Choroid plexus epithelial cell (primary cell): Measurements from ENCODE around the gene GFER.

Experiments used
- DNase-seq: peaks from one replicate; pipeline ENCODE4 v3.0.0-alpha.2; 2010; ENCODE audit warnings: low read depth
- H3K4me3 ChIP-seq: 2 replicates; pipeline ENCODE4 v1.5.1; 2011; ENCODE audit warnings: low read depth, mild to moderate bottlenecking, control low read depth, low read length, moderate library complexity
- CTCF ChIP-seq: conservative IDR thresholded peaks from 2 replicates; pipeline ENCODE4 v1.5.1; 2011; ENCODE audit warnings: low read depth, mild to moderate bottlenecking, control low read depth, inconsistent platforms, low read length, moderate library complexity

Gene GFER

GRCh38 chr16:2015117-2015946 is 31.3 kb downstream of the GFER start:
- H3K4me3 ChIP-seq: no peak overlapping the region
- no peak for DNase-seq
- no peak for TF ChIP-seq CTCF

- no peak overlapping the region for H3K4me3 ChIP-seq
- TF ChIP-seq CTCF: no peak
- DNase-seq: no peak
Measured at GRCh38 chr16:2015947-2016208, 31.9 kb downstream of the GFER start.

GRCh38 chr16:2016407-2016922 is 32.5 kb downstream of the GFER start:
- no peak for DNase-seq
- no peak overlapping the region for H3K4me3 ChIP-seq
- peak; percentile 63 for TF ChIP-seq CTCF

- peak within 1 kb of the TSS; percentile 17 for H3K4me3 ChIP-seq
- no peak for TF ChIP-seq CTCF
- no peak for DNase-seq
Measured at GRCh38 chr16:2019518-2019920, 35.5 kb downstream of the GFER start, which contains the start of gene NPW. TSS of gene NPW (plus strand) at chr16:2019785.

GRCh38 chr16:2019921-2020831 is 36.2 kb downstream of the GFER start:
- H3K4me3 ChIP-seq: peak overlapping the region; percentile 17
- no peak for TF ChIP-seq CTCF
- no peak for DNase-seq

GRCh38 chr16:2022723-2023091 is 38.7 kb downstream of the GFER start:
- peak; percentile 46 for DNase-seq
- peak overlapping the region; percentile 40 for H3K4me3 ChIP-seq
- no peak for TF ChIP-seq CTCF
